GM12872 (cell line): ENCODE results near the gene WWOX.

ENCODE experiments used
- CTCF ChIP-seq: IDR thresholded peaks from 3 replicates; pipeline ENCODE4 v1.5.1; 2011; ENCODE audit warnings: low read depth, mild to moderate bottlenecking, low read length, moderate library complexity; ENCODE audit not compliant: insufficient read depth

WWOX gene

GRCh38 chr16:78421181-78421708, 321.8 kb downstream of the WWOX start:
- no peak for TF ChIP-seq CTCF

- no peak for TF ChIP-seq CTCF
Observed at GRCh38 chr16:78425281-78425680, 325.8 kb downstream of the WWOX start.

- TF ChIP-seq CTCF = no peak
Observed at GRCh38 chr16:78425891-78426510, 326.5 kb downstream of the WWOX start.

GRCh38 chr16:78428193-78428592, 328.7 kb downstream of the WWOX start:
- TF ChIP-seq CTCF = no peak

- no peak for TF ChIP-seq CTCF
Observed at GRCh38 chr16:78430281-78430680, 330.8 kb downstream of the WWOX start.

GRCh38 chr16:78431004-78431670, 331.7 kb downstream of the WWOX start:
- TF ChIP-seq CTCF = no peak

GRCh38 chr16:78431701-78432100, 332.2 kb downstream of the WWOX start:
- no peak for TF ChIP-seq CTCF
